GM18502 (cell line): Measurements from ENCODE around the gene FARP1.

Experiments
- ATAC-seq: cut with Tn5 transposase; IDR thresholded peaks from one replicate; pipeline ENCODE4 v1.9.1; 2021; ENCODE audit warnings: mild to moderate bottlenecking; ENCODE audit not compliant: unreplicated experiment, poor library complexity

FARP1 gene

GRCh38 chr13:98172590-98173422, 29.9 kb downstream of the FARP1 start:
- ATAC-seq = no peak

GRCh38 chr13:98173431-98174152, 30.7 kb downstream of the FARP1 start:
- no peak for ATAC-seq

GRCh38 chr13:98174307-98174706, 31.4 kb downstream of the FARP1 start:
- ATAC-seq = no peak

- ATAC-seq = no peak
Measured at GRCh38 chr13:98175043-98175442, 32.1 kb downstream of the FARP1 start.

- no peak for ATAC-seq
Measured at GRCh38 chr13:98175823-98176222, 32.9 kb downstream of the FARP1 start.

- no peak for ATAC-seq
Measured at GRCh38 chr13:98176777-98177608, 34.1 kb downstream of the FARP1 start, which contains the start of gene RNF113B. Gene RNF113B (minus strand): TSS chr13:98177269. CDS start chr13:98177236, 33 bp downstream.

- ATAC-seq = no peak
Measured at GRCh38 chr13:98180092-98180491, 37.2 kb downstream of the FARP1 start.

GRCh38 chr13:98181111-98181815, 38.4 kb downstream of the FARP1 start:
- ATAC-seq = no peak

- no peak for ATAC-seq
Measured at GRCh38 chr13:98182153-98182552, 39.3 kb downstream of the FARP1 start.

- ATAC-seq = no peak
Measured at GRCh38 chr13:98182589-98182988, 39.7 kb downstream of the FARP1 start.

- ATAC-seq = no peak
Measured at GRCh38 chr13:98184792-98185191, 41.9 kb downstream of the FARP1 start.

GRCh38 chr13:98187155-98187964, 44.5 kb downstream of the FARP1 start:
- no peak for ATAC-seq

GRCh38 chr13:98187965-98188261, 45.0 kb downstream of the FARP1 start:
- no peak for ATAC-seq

- ATAC-seq = no peak
Measured at GRCh38 chr13:98188544-98189166, 45.8 kb downstream of the FARP1 start.

GRCh38 chr13:98189841-98190505, 47.1 kb downstream of the FARP1 start:
- ATAC-seq = no peak

GRCh38 chr13:98190889-98191444, 48.1 kb downstream of the FARP1 start:
- ATAC-seq = no peak

GRCh38 chr13:98192008-98192407, 49.1 kb downstream of the FARP1 start:
- ATAC-seq = no peak
